Gastroesophageal sphincter (tissue), 4 donors: Measurements from ENCODE around the gene ZNF747. TPM values are rescaled to one million over a fixed set of nuclear protein-coding genes. Genes with fewer than 3 reads are reported as not detected.
A peak's percentile ranks its signal among the peaks of the same experiment; 100 is the strongest.

Experiments
- ATAC-seq: fragments of 150-250 bp; one replicate; pipeline ENCODE4 v1.9.1; 2016; ENCODE audit warnings: mild to moderate bottlenecking, moderate library complexity
- H3K27ac ChIP-seq, 4 donors: fragments of 200-600 bp; sonication (generic) in 3 of 4; 1 replicate in 3 of 4; 2 replicates in 1 of 4; pipeline ENCODE4 v1.5.1; 2016 to 2019
- H3K27me3 ChIP-seq: fragments of 200-600 bp; sonication (generic); one replicate; pipeline ENCODE4 v1.5.1; 2019
- H3K36me3 ChIP-seq, 2 donors: fragments of 200-600 bp; sonication (generic); one replicate each; pipeline ENCODE4 v1.5.1; 2019; ENCODE audit warnings: control low read depth in 1 of 2
- H3K4me1 ChIP-seq, 3 donors: fragments of 200-600 bp; sonication (generic); 1 replicate in 2 of 3; 2 replicates in 1 of 3; pipeline ENCODE4 v1.5.1; 2016 to 2019; ENCODE audit warnings: control low read depth in 2 of 3
- H3K4me3 ChIP-seq, 2 donors: fragments of 200-600 bp; sonication (generic); one replicate each; pipeline ENCODE4 v1.5.1; 2019; ENCODE audit warnings: mild to moderate bottlenecking in 1 of 2, moderate library complexity in 1 of 2
- H3K9me3 ChIP-seq, 3 donors: fragments of 200-600 bp; sonication (generic); one replicate each; pipeline ENCODE4 v1.5.1; 2017 to 2019; ENCODE audit warnings: control low read depth in 2 of 3
- CTCF ChIP-seq, 4 experiments: fragments of 200-600 bp in 2 of 4; fragments of 450-650 bp in 2 of 4; sonication (generic) in 1 of 4; IDR thresholded peaks; one replicate each; pipeline ENCODE4 v1.5.1; 2017 to 2019; ENCODE audit warnings: antibody characterized with exemption in 4 of 4, mild to moderate bottlenecking in 2 of 4, moderate library complexity in 2 of 4
- EP300 ChIP-seq: sonication (generic); formaldehyde crosslinking; IDR thresholded peaks from one replicate; pipeline ENCODE4 v1.6.1; 2017; ENCODE audit warnings: antibody characterized with exemption, mild to moderate bottlenecking
- POLR2A ChIP-seq, 2 donors: fragments of 450-650 bp; IDR thresholded peaks; one replicate each; pipeline ENCODE4 v1.6.1; 2017; ENCODE audit warnings: antibody characterized with exemption in 2 of 2, mild to moderate bottlenecking in 2 of 2, moderate library complexity in 1 of 2
- POLR2AphosphoS5 ChIP-seq: sonication (generic); formaldehyde crosslinking; IDR thresholded peaks from one replicate; pipeline ENCODE4 v1.6.1; 2017; ENCODE audit warnings: antibody characterized with exemption
- WGBS, 2 donors: methylation state at CpG; one replicate each; pipeline ENCODE4 v1.1.5; 2018; ENCODE audit warnings: low coverage in 1 of 2; 5-methylcytosine and 5-hydroxymethylcytosine counted together
- total RNA-seq, 4 donors: library from RNA; depleted of rRNA; stranded (reverse); fragments of >200 nt; gene quantifications; one replicate each; pipeline ENCODE4 v1.1.0, GENCODE V29; 2016

ZNF747 gene
- total RNA-seq, 4 donors from 2014 or later, result 15.3 to 31.6 (median 19.3) TPM

- Histone ChIP-seq H3K27ac (peak overlapping the region; percentile 80 to 100 (median 100)), H3K4me3 (peak overlapping the region; percentile 6 to 94), H3K9me3 (no peaks in the 10 kb centered on the region), H3K4me1 (peaks cover 0 to 46% (median 8%) of the 10 kb centered on the region in 3 donors), H3K27me3 (no peaks in the 10 kb centered on the region), H3K36me3 (peaks cover 0 to 37% of the 10 kb centered on the region in 2 donors)
- WGBS, 2 donors, result 10 to 12% methylated on average over 4 to 12 of the region's 14 CpGs
- TF ChIP-seq EP300, result no peak
- TF ChIP-seq POLR2A (IDR thresholded peaks at IDR 0.05), result no peak
- no peak for TF ChIP-seq POLR2AphosphoS5
- peak in 1 of 4 experiments; percentile 10 for TF ChIP-seq CTCF (IDR thresholded peaks at IDR 0.05)
- ATAC-seq, result no peak
Observed at GRCh38 chr16:30527635-30528178, 7.0 kb downstream of the ZNF747 start.

DNA sequence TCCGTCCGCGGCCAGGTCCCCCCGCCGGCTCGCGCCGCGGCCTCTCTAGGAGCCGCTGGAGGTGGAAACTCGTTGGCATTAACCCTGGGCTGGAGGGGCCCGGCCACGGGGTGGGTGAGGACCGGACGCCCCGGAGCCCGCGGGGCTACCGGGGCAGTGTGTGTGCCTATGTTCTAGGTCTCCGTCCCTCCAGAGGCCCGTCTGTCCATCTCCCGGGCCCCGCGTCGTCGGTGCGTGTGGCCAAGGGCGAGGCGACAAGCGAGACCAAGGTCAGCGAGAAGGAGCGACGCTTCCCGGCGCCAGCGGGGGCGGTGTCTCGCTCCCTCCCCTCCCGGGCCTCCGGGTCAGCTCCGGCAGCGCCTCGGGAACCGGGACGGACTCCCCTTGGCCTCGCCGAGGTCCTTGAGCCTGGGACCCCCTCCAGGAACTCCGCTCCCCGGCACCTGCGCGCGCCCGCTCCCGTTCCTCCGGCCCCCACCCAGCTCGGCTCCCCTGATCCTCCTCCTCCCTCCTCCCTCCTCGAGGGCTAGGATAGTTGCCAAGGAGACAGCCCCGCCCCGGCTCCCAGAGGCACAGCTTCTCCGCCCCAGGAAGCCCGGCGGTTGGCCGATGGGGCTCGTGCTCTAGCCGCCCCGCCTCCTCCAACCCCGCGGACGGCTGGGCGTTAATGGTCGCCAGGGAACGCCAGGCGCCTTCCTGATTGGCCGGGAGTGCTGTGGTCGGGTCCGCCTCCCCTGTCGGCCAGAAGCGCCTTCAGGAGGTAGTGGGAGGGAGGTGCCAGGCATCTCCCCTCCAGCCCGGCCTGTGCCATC, 7.6 kb downstream of the ZNF747 start:
- ATAC-seq, result peak; percentile 96
- WGBS, 2 donors, result 0% methylated on average over 1 of the region's 79 CpGs; no CpG with 5 or more reads in 1 of the 2 donors

GRCh38 chr16:30526137-30526822, 8.4 kb downstream of the ZNF747 start, which contains the start of gene ZNF768:
ZNF768 (minus strand) TSS chr16:30526566; CDS start chr16:30526413, 153 bp downstream.
- peak within 1 kb of the TSS; percentile 88 to 100 (median 100) for H3K27ac ChIP-seq
- H3K4me3 ChIP-seq, result peak within 1 kb of the TSS; percentile 54 to 94
- H3K36me3 ChIP-seq, result peaks cover 0 to 22% of the 10 kb centered on the region in 2 donors
- H3K27me3 ChIP-seq, result no peaks in the 10 kb centered on the region
- no peak for TF ChIP-seq POLR2AphosphoS5
- peak in 1 of 2 donors; percentile 26 for TF ChIP-seq POLR2A (IDR thresholded peaks at IDR 0.05)
- 0% methylated on average over 1 of the region's 73 CpGs; no CpG with 5 or more reads in 1 of the 2 donors for WGBS, 2 donors
- ATAC-seq, result peak; percentile 32
- H3K4me1 ChIP-seq, result peaks cover 0 to 42% (median 8%) of the 10 kb centered on the region in 3 donors
- H3K9me3 ChIP-seq, result no peaks in the 10 kb centered on the region

More for the DNA sequence above, 7.6 kb downstream of the ZNF747 start:
- H3K27me3 ChIP-seq, result no peaks in the 10 kb centered on the region
- peaks cover 0 to 42% (median 8%) of the 10 kb centered on the region in 3 donors for H3K4me1 ChIP-seq
- H3K4me3 ChIP-seq, result peak overlapping the region; percentile 54 to 94
- TF ChIP-seq POLR2AphosphoS5, result peak; percentile 69
- peak in 3 of 4 experiments; percentile 41 to 62 (median 60) for TF ChIP-seq CTCF (IDR thresholded peaks at IDR 0.05)
- TF ChIP-seq EP300, result no peak
- peak; percentile 74 to 85 for TF ChIP-seq POLR2A (IDR thresholded peaks at IDR 0.05)
- H3K27ac ChIP-seq, result peak overlapping the region; percentile 88 to 100 (median 100)
- H3K9me3 ChIP-seq, result no peaks in the 10 kb centered on the region
- peaks cover 0 to 30% of the 10 kb centered on the region in 2 donors for H3K36me3 ChIP-seq

DNA sequence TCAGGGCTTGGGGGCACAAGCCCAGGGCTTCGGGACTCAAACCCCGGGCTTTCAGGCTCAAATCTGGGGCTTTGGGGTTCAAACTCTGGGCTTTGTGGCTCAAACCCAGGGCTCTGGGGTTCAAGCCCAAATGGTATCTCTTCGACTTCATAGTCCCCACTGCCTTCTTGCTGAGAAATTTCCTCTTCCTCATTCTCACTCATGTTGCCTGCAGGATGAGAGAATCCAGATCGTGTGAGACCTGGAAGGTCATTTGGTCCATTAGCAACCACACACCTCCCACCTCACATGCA, 8.9 kb downstream of the ZNF747 start:
- TF ChIP-seq CTCF (IDR thresholded peaks at IDR 0.05), result no peak
- H3K4me3 ChIP-seq, result peak overlapping the region; percentile 54 to 94
- no peak for ATAC-seq
- H3K27ac ChIP-seq, result peak overlapping the region; percentile 88 to 100 (median 100)
- 20% methylated on average over 2 of the region's 4 CpGs; no CpG with 5 or more reads in 1 of the 2 donors for WGBS, 2 donors
- peaks cover 0 to 42% (median 8%) of the 10 kb centered on the region in 3 donors for H3K4me1 ChIP-seq
- no peaks in the 10 kb centered on the region for H3K9me3 ChIP-seq
- no peaks in the 10 kb centered on the region for H3K27me3 ChIP-seq
- H3K36me3 ChIP-seq, result peaks cover 0 to 18% of the 10 kb centered on the region in 2 donors
